Measurements from ENCODE around the gene GAS2L3. TPM values are rescaled to one million over a fixed set of nuclear protein-coding genes. Genes with fewer than 3 reads are reported as not detected.
A peak's percentile ranks its signal among the peaks of the same experiment; 100 is the strongest.

GAS2L3 gene
- total and polyA plus RNA-seq, 12 donors: 0.43 to 5.6 (median 1.7) TPM

- intact Hi-C loops (cut with DNase I): loop anchor here in 1 of 10 donors (5.0 to 10.0 kb wide), 2 partner anchors 72 to 325 kb away; no protein-coding TSS in a partner anchor
- ATAC-seq (no peak), DNase-seq (no peak)
- H3K4me1 ChIP-seq: no peaks in the 10 kb centered on the region
- H3K27me3 ChIP-seq: peaks cover 0 to 15% (median 7%) of the 10 kb centered on the region in 7 donors
- WGBS, 2 donors: 61 to 65% methylated on average over 4 of the region's 4 CpGs
- TF ChIP-seq, protein P1, sequence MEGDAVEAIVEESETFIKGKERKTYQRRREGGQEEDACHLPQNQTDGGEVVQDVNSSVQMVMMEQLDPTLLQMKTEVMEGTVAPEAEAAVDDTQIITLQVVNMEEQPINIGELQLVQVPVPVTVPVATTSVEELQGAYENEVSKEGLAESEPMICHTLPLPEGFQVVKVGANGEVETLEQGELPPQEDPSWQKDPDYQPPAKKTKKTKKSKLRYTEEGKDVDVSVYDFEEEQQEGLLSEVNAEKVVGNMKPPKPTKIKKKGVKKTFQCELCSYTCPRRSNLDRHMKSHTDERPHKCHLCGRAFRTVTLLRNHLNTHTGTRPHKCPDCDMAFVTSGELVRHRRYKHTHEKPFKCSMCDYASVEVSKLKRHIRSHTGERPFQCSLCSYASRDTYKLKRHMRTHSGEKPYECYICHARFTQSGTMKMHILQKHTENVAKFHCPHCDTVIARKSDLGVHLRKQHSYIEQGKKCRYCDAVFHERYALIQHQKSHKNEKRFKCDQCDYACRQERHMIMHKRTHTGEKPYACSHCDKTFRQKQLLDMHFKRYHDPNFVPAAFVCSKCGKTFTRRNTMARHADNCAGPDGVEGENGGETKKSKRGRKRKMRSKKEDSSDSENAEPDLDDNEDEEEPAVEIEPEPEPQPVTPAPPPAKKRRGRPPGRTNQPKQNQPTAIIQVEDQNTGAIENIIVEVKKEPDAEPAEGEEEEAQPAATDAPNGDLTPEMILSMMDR (IDR thresholded peaks at IDR 0.05): no peak
- H3K9me3 ChIP-seq: no peaks in the 10 kb centered on the region
- H3K4me3 ChIP-seq: no peak overlapping the region
- no peaks in the 10 kb centered on the region for H3K36me3 ChIP-seq
- H3K27ac ChIP-seq: no peak overlapping the region
These were observed 96.4 kb downstream of the GAS2L3 start for GRCh38 chr12:100669922-100670321.

GRCh38 chr12:100671396-100672074 is 98.1 kb downstream of the GAS2L3 start:
- ATAC-seq: no peak
- Histone ChIP-seq H3K27ac (no peak overlapping the region), H3K4me3 (no peak overlapping the region), H3K4me1 (no peaks in the 10 kb centered on the region), H3K9me3 (no peaks in the 10 kb centered on the region), H3K36me3 (no peaks in the 10 kb centered on the region), H3K27me3 (peaks cover 0 to 15% (median 7%) of the 10 kb centered on the region in 7 donors)
- TF ChIP-seq, protein P1 (IDR thresholded peaks at IDR 0.05): no peak
- WGBS, 2 donors: 78 to 80% methylated on average over 7 of the region's 7 CpGs
- DNase-seq: no peak
- intact Hi-C loops (cut with DNase I): no loop called here

GRCh38 chr12:100672075-100672592 is 98.7 kb downstream of the GAS2L3 start:
- DNase-seq (peak in 1 of 2 donors; percentile 15), ATAC-seq (no peak)
- peaks cover 0 to 15% (median 7%) of the 10 kb centered on the region in 7 donors for H3K27me3 ChIP-seq
- 70 to 83% methylated on average over 2 of the region's 2 CpGs for WGBS, 2 donors
- no peaks in the 10 kb centered on the region for H3K4me1 ChIP-seq
- no peak overlapping the region for H3K4me3 ChIP-seq
- no peak overlapping the region for H3K27ac ChIP-seq
- TF ChIP-seq, protein P1 (IDR thresholded peaks at IDR 0.05): peak in 7 of 9 donors; percentile 14 to 62 (median 38)
- H3K9me3 ChIP-seq: no peaks in the 10 kb centered on the region
- no peaks in the 10 kb centered on the region for H3K36me3 ChIP-seq
- intact Hi-C loops (cut with DNase I): no loop called here

DNA sequence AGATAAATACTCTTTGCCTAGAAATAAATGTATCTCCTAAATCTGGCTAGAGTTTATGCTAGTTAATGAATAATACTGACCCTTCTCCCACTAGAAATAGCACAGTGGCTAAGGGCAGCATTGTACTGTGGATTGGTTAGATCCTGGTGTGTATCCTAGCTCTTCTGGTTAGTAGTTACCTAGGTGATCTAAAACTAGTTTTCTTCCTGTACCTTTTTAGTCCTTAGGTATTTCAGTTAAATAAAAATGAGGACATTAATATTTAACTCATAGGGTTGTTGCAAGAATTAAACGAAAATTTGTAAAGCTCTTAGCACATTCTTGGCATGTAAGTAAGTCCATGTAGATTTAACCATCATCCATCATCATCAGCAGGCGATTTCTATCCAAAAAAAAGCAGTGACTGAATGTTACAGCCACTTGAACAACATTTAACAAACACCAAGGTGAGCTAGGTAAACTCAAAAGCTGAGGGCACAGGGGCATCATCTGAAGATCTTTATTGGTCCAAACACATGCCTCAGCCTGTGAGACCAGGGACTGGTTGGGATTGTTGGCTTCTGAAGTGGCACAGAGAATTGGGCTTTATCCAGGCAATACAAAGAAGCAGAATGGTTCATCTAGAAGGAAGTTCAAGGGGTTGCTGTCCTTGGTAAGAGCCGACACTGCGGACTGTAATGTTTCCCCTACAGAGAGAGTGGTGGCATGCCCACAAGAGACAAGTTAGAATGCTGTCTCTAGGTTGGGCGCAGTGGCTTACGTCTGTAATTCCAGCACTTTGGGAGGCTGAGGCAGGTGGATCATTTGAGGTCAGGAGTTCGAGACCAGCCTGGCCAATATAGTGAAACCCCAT is 100.8 kb downstream of the GAS2L3 start:
- WGBS, 2 donors: 72 to 79% methylated on average over 7 of the region's 7 CpGs
- H3K27me3 ChIP-seq: peaks cover 0 to 29% (median 7%) of the 10 kb centered on the region in 7 donors
- H3K9me3 ChIP-seq: no peaks in the 10 kb centered on the region
- H3K4me3 ChIP-seq: no peak overlapping the region
- DNase-seq: no peak
- H3K27ac ChIP-seq: no peak overlapping the region
- intact Hi-C loops (cut with DNase I): no loop called here
- no peaks in the 10 kb centered on the region for H3K36me3 ChIP-seq
- ATAC-seq: no peak
- TF ChIP-seq, protein P1 (IDR thresholded peaks at IDR 0.05): no peak
- no peaks in the 10 kb centered on the region for H3K4me1 ChIP-seq
